HG02973 (cell line): Measurements from ENCODE around the gene ZNF397.
A peak's percentile ranks its signal among the peaks of the same experiment; 100 is the strongest.
"Not testable (repeated sequence)": the region's sequence is repeated elsewhere in the genome, so short reads cannot be mapped to it uniquely, and the experiment has no call there.

Experiments
- ATAC-seq: cut with Tn5 transposase; IDR thresholded peaks from one replicate; pipeline ENCODE4 v1.9.1; 2021; ENCODE audit warnings: moderate library complexity; ENCODE audit not compliant: unreplicated experiment

Gene ZNF397

GRCh38 chr18:35240664-35241447, at the start of gene ZNF397:
TSS of gene ZNF397 (plus strand) at chr18:35241034. CDS start at chr18:35242471, 1,437 bp downstream.
- peak; percentile 99 for ATAC-seq

GRCh38 chr18:35191698-35192025, 49.2 kb upstream of the ZNF397 start:
- no peak for ATAC-seq

GRCh38 chr18:35192415-35192814, 48.4 kb upstream of the ZNF397 start:
- ATAC-seq: no peak

GRCh38 chr18:35193316-35193715, 47.5 kb upstream of the ZNF397 start:
- ATAC-seq: no peak

- ATAC-seq: no peak
Observed at GRCh38 chr18:35197296-35197695, 43.5 kb upstream of the ZNF397 start.

GRCh38 chr18:35201256-35201931, 39.4 kb upstream of the ZNF397 start:
- ATAC-seq: no peak

GRCh38 chr18:35203067-35203466, 37.8 kb upstream of the ZNF397 start:
- no peak for ATAC-seq

GRCh38 chr18:35205199-35205712, 35.6 kb upstream of the ZNF397 start:
- ATAC-seq: no peak

- ATAC-seq: not testable (repeated sequence)
Observed at GRCh38 chr18:35205746-35206458, 34.9 kb upstream of the ZNF397 start.

GRCh38 chr18:35215026-35215425, 25.8 kb upstream of the ZNF397 start:
- no peak for ATAC-seq

- not testable (repeated sequence) for ATAC-seq
Observed at GRCh38 chr18:35216611-35217010, 24.2 kb upstream of the ZNF397 start.

- not testable (repeated sequence) for ATAC-seq
Observed at GRCh38 chr18:35219331-35219730, 21.5 kb upstream of the ZNF397 start.

- ATAC-seq: no peak
Observed at GRCh38 chr18:35220424-35220823, 20.4 kb upstream of the ZNF397 start.

- ATAC-seq: no peak
Observed at GRCh38 chr18:35223797-35224196, 17.0 kb upstream of the ZNF397 start.

- ATAC-seq: no peak
Observed at GRCh38 chr18:35227254-35227653, 13.6 kb upstream of the ZNF397 start.

- ATAC-seq: peak; percentile 84
Observed at GRCh38 chr18:35231052-35231451, 9.8 kb upstream of the ZNF397 start.

GRCh38 chr18:35236571-35237363, 4.1 kb upstream of the ZNF397 start:
- no peak for ATAC-seq

GRCh38 chr18:35239314-35239713, 1.5 kb upstream of the ZNF397 start:
- ATAC-seq: no peak

- peak; percentile 0 for ATAC-seq
Observed at GRCh38 chr18:35241448-35241804, 592 bp downstream of the ZNF397 start.

- ATAC-seq: no peak
Observed at GRCh38 chr18:35242426-35242825, 1.6 kb downstream of the ZNF397 start.

GRCh38 chr18:35244671-35245070, 3.8 kb downstream of the ZNF397 start:
- no peak for ATAC-seq
